HG03103 (cell line): ENCODE data around the gene SH2D1A.

Source experiments
- ATAC-seq: cut with Tn5 transposase; IDR thresholded peaks from one replicate; pipeline ENCODE4 v1.9.1; 2021; ENCODE audit warnings: low read depth; ENCODE audit not compliant: unreplicated experiment

Gene SH2D1A

GRCh38 chrX:124415115-124415800 lies 68.9 kb downstream of the SH2D1A start:
- no peak for ATAC-seq

DNA sequence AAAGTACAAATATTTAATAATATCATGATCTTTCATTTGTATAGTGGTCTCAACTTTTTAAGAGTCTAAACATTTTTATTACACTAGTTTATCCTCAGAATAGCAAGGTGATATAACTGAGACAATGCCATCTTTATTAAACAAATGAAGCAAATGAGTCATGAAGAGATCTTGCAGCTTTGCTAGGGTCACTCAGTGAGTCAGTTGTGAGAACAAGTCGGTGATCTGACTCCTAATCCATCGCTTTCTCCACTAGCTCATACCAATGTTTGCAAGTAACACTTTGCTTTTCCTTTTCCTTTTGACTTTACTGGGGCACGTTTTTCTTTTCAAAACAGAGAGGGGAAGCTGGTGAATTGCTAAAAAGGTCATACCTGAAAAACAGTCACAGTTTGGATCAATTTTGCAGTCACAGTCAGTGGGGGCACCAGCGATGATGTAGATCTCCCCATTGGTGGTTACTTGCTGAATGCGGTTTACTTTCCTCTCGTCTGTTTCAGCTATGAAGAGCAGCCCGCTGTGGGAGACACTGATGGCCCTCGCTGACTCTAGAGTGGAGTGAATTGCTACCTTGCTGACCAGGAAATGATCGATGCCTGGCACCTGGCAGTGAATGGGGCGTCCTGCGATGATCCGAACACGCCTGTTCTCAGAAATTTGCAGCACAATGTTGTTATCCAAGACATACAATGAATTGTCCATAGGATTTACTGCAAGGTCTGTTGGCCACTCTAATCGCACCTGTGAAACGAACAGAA lies 75.7 kb downstream of the SH2D1A start:
- ATAC-seq: no peak
